HTR-8/SVneo (cell line): ENCODE results near the gene C2CD4C.
"Not testable (repeated sequence)": the region's sequence is repeated elsewhere in the genome, so short reads cannot be mapped to it uniquely, and the experiment has no call there.

ENCODE experiments used
- DNase-seq: peaks from one replicate; pipeline ENCODE4 v3.0.0; 2011; ENCODE audit warnings: low spot score, mixed read lengths; ENCODE audit not compliant: insufficient read length
- FAIRE-seq: peaks from 2 replicates; lab custom pipeline; 2011; peaks lifted over from hg19 to GRCh38; lab: Jason Lieb, UNC

Gene C2CD4C

DNA sequence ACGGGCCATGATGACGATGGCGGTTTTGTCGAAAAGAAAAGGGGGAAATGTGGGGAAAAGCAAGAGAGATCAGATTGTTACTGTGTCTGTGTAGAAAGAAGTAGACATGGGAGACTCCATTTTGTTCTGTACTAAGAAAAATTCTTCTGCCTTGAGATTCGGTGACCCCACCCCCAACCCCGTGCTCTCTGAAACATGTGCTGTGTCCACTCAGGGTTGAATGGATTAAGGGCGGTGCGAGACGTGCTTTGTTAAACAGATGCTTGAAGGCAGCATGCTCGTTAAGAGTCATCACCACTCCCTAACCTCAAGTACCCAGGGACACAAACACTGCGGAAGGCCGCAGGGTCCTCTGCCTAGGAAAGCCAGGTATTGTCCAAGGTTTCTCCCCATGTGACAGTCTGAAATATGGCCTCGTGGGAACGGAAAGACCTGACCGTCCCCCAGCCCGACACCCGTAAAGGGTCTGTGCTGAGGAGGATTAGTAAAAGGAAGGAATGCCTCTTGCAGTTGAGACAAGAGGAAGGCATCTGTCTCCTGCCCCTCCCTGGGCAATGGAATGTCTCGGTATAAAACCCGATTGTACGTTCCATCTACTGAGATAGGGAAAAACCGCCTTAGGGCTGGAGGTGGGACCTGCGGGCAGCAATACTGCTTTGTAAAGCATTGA, 22.2 kb downstream of the C2CD4C start:
- not testable (repeated sequence) for FAIRE-seq, DNase-seq

DNA sequence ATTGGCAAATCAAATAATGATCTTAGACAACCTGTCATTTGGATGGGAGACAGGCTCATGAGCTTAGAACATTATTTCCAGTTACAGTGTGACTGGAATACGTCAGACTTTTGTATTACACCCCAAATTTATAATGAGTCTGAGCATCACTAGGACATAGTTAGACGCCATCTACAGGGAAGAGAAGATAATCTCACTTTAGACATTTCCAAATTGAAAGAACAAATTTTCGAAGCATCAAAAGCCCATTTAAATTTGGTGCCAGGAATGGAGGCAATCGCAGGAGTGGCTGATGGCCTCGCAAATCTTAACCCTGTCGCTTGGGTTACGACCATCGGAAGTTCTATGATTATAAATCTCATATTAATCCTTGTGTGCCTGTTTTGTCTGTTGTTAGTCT, 22.8 kb downstream of the C2CD4C start:
- FAIRE-seq, DNase-seq: not testable (repeated sequence)

DNA sequence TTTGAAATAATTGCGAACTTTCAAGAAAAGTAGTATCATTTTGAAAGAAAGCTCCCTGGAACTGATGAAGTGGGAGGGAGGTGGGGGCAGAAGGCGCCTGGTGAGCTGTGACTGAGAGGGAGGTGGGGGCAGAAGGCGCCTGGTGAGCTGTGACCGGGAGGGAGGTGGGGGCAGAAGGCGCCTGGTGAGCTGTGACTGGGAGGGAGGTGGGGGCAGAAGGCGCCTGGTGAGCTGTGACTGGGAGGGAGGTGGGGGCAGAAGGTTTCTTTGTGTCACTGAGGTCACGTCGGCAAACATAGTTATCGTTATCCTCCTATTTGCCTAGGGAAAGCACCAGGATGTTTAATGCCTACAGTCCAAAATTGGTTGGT, 24.2 kb downstream of the C2CD4C start:
- no peak for FAIRE-seq

DNA sequence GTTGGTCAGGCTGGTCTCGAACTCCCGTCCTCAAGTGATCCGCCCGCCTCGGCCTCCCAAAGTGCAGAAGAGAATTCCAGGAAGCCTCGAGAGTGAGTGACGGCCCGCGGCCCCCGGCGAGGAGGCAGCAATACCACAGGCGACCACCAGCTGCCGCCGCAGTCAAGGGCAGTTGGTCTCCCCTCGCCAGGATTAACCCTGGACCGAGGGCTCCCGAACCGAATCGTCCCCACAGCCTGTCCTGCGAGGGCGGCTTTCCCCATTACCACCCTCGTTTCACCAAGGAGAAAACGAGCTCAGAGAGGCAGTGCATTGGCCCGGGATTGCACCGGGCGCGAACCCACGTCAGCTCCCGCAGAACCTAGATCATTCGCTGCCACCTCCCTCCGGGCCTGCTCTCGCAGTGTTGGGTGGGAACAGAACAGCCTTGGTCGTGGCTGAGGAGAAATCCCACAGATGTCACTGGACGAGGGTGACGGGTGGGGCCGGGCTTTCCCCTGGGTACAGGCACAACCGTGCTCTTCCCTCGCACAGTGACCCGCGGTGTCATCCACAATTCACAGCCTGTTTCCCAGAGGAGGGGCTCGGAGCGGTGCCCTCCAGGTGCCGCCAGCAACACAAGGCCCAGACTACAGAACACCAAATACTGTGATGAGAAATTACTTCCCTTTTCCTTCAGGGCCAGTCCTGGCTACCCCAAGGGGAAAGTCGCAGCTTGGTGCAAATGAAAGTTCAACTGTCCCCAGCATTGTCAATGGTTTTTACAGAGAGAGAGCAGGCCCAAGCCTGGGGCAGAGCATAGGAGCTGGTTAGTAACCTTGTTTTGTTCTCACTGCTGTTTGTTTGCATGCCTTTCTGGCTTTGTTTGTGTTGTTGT, 24.8 kb downstream of the C2CD4C start:
- FAIRE-seq: no peak

More for the DNA sequence above, 24.2 kb downstream of the C2CD4C start:
- DNase-seq: no peak

DNA sequence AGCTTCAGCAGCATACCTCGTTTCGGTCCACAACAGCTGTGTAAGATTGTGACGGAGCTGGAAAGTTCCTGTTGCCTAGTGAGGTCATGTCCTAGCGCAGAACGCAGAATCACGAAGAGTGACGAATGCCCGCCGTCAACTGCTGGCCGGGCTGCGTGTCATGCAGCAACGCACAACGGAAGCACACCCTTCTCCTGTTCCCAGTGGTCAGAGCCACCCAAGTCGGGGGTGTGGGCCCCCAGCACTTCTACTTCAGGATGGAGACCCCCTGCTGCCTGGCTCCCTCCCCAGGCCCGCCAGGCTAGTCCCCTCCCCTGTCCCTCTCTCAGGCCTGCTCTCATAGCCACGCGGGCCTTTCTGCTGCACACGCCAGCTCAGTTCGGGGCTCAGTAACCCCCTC, 25.9 kb downstream of the C2CD4C start:
- no peak for DNase-seq

More for the DNA sequence above, 24.8 kb downstream of the C2CD4C start:
- no peak for DNase-seq

DNA sequence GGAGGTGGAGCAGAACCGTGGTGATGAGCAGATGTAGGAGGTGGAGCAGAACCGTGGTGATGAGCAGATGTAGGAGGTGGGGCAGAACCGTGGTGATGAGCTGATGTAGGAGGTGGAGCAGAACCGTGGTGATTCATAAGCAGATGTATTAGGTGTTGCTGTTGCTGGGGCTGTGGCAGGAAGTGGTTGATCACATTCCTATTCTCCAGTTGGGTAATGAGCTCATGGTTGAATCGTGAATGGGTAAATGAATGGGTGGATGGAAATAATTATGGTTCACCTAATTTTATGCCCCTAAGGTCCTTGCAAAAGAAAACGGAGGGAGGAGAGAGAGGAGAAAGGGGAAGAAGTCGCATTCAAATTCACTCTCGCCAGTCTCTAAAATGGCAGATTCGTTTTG, 26.4 kb downstream of the C2CD4C start:
- not testable (repeated sequence) for FAIRE-seq, DNase-seq

More for the DNA sequence above, 25.9 kb downstream of the C2CD4C start:
- no peak for FAIRE-seq

DNA sequence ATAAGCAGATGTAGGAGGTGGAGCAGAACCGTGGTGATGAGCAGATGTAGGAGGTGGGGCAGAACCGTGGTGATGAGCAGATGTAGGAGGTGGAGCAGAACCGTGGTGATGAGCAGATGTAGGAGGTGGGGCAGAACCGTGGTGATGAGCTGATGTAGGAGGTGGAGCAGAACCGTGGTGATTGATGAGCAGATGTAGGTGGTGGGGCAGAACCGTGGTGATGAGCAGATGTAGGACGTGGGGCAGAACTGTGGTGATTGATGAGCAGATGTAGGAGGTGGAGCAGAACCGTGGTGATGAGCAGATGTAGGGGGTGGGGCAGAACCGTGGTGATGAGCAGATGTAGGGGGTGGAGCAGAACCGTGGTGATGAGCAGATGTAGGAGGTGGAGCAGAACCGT, 27.0 kb downstream of the C2CD4C start:
- FAIRE-seq, DNase-seq: not testable (repeated sequence)

DNA sequence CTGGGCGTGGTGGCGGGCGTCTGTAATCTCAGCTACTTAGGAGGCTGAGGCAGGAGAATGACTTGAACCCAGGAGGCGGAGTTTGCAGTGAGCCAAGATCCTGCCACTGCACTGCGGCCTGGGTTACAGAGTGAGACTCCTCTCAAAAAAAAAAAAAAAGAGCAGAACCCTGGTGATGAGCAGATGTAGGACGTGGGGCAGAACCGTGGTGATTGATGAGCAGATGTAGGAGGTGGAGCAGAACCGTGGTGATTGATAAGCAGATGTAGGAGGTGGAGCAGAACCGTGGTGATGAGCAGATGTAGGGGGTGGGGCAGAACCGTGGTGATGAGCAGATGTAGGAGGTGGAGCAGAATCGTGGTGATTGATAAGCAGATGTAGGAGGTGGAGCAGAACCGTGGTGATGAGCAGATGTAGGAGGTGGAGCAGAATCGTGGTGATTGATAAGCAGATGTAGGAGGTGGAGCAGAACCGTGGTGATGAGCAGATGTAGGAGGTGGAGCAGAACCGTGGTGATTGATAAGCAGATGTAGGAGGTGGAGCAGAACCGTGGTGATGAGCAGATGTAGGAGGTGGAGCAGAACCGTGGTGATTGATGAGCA, 28.2 kb downstream of the C2CD4C start:
- not testable (repeated sequence) for FAIRE-seq, DNase-seq

DNA sequence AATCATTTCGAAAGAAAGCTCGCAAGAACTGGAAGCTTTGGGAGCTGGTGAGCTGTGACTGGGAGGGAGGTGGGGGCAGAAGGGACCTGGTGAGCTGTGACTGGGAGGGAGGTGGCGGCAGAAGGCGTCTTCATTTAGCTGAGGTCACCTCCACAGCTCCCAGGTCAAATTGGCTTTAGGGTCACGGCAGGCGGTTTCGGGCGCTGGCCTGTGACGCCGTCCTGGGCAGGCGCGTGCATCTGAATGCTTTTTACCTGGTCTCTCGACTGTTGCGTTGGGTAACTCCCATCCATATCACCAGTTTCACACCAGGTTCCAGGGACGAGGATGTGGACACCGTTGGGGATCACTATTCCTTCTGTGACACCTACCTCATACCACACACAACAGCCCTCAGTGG, 29.2 kb downstream of the C2CD4C start:
- DNase-seq: no peak
- no peak for FAIRE-seq

DNA sequence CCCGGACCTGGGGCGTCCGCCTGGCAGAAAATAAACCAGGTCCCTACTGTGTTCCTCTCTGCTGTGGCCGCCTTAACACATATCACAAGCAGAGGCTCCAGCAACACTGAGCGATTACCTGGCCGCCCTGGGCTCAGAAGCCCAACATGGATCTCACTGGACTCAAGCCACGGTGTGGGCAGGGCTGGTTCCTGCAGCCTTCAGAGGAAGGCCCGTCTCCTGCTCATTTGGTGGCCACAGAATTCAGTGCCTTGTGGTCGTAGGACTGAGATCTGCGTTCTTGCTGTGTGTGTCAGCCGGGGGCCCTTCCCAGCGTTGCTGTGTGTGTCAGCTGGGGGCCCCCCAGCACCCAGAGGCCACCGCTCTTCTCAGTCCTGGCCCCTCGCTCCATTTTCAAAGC, 30.2 kb downstream of the C2CD4C start:
- FAIRE-seq: no peak

DNA sequence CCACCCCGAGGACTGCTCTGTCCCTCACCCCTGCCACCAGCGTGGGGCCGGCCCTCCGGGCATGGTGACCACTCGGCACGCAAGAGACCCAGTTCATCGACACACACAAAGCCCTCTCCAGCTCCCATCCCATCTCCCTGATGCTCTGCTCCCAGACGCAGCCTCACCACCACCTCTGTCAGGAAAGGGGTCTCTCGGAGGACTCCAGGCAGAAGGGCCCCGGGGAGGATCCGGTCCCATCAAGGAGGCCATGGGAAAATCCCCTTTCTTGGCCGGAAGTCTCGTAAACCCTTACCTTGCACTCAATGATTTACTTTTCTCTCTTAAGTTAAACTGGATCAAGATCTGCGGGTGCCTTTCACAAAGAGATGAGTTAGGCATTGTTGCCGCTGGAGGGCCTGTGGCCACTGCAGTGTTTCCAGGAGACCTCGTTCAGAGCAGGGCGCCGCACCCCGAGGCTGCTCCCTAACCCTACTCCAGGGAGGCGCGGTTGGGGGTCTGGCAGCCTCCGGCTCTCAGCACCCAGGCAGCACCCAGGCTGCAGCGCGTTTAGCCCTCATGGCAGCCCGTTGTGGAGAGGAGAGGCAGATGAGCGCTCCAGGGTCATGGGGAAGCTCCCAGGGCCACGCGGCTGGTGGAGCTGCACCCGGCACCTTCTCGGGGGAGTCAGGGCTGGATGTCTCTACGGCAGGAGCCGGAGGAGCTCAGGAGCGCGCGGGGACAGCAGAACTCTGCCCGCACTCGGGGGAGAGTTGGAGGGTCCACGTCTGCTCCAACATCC, 31.0 kb downstream of the C2CD4C start:
- FAIRE-seq: no peak
- no peak for DNase-seq

More for the DNA sequence above, 30.2 kb downstream of the C2CD4C start:
- DNase-seq: no peak

DNA sequence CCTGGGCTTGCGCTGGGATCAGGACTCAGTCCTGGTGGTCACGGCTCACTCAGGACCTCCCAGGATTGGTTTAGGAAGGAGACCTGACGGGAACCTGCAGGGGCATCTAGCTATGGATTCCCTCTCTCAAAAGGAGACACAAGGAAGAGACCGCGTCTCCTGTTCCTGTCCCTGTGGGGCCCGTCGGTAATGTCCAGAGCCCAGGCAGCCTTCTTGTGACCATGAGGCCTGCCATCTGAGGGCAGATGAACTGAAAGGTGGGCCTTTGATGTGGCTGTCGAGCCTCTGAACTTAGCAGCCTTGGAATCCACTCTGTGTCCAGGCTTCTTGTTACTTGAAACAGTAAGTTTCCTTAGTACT, 32.9 kb downstream of the C2CD4C start:
- no peak for DNase-seq
- FAIRE-seq: no peak

DNA sequence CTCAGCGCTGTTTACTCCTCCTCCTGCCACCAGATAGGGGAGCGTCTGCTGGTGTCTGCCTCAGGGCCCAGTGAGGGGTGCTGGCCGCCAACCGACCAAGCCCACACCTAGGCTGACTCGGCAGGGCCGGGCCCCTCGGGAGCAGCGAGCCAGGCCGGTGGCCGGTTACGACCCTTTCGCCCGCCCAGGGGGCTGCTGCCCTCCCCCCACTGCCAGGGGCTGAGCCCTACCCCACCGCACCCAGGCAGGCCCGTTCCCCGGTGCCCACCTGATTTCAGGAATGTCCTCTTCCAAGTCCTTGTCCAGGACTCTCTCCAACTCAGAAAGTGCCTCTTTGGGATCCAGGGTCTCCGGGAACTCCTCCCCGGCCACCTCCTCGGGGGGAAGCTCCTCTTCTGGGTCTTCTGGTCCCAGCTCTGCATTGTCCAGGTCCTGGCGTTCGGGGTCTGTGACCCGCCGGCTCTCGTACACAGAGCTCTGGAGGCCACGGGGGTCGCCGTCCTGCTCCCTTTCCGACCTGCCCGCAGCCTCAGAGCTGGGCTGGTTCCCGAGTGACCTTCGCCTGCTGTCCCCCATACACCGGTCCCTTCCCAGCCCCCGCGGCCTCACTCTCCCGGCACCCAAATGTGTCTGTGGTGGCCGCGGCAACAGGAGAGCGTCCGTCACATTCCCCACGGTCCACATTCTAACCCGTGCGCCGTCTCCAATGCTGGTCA, 33.4 kb downstream of the C2CD4C start:
- FAIRE-seq: no peak

DNA sequence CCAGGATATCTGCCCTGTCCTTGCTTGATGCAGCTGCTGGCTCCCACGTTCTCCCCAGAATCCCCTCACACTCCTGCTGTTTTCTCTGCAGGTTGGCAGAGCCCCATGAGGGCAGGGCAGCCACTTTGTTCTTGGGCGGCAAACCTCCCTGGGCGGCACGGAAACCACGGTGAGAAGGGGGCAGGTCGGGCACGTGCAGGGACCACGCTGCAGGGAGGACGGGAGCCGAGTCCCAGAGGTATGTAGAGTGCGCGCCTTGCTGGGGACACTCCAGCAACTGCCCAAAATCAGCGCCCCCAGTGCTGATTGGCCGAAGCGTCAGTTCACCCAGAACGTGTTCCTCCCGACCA, 34.1 kb downstream of the C2CD4C start:
- FAIRE-seq: no peak

More for the DNA sequence above, 33.4 kb downstream of the C2CD4C start:
- DNase-seq: no peak

DNA sequence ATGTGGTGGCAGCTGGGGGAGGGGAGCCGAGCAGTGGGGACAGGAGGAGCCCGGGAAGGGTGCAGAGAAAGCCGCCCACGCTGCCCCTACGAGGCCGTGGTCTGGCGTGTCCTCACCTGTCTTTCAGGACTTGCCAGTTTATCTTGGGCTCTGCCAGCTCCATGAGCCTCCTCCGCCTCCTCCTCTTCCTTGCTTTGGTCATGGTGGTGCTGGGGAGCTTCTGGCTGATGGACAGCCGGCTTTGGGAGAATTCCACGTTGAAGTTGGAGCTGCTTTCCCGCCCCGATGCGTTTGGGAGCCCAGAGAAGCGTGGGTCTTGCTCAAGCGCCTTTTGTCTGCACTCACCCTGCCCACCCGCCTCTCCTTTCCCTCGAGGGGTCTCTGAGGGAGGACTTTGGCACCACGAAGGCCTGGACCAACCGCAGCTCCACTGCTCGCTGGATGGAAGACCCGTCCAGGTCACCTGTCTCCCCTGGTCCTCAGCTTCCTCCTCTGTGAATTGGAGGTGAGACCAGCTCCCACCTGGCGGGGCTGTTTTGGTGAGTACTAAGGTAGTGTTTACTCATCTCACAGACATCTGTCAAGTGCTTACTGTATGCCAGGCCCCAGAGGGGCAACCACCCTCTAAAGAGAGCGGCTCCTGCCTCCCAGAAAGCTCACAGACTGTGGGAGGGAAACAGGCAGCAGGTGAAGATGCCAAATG, 34.6 kb downstream of the C2CD4C start:
- no peak for DNase-seq
- no peak for FAIRE-seq

More for the DNA sequence above, 34.1 kb downstream of the C2CD4C start:
- DNase-seq: no peak

DNA sequence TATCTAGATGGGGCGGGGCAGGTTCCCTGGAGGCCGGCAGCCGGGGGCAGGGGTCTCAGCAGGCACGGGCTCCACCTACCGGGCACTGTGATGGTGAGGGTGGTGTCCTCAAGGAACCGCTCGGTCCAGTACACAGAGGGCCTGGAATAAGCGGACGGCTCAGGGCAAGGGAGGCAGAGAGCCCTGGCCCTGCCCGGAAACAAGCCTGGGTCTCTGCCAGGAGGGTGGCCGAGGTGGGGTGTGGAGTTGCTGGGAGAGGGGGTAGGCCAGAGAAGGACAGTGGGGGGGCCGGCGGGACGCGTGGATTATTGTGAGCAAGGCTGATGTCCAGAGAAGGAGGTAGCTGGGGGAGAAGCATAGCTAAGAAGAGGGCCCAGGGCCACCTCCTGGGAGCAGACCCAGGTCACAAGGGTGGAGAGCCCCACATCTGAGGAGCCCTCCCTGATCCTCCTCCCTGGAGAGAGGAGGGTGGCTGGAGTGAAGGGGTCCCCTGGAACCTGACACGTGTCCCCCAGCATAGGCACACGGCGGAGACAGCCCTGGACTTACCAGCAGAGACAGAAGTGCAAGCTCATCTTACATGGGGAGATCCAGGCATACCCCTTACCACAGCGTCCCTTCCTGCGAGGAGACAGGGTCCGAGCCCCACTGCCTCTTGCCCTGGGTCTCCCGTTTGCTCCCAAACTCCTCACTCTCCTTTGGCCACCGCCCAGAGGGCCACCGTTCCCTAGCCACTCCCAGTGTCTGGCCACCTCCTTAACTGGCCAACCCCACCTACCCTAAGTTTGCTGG, 35.4 kb downstream of the C2CD4C start:
- DNase-seq (no peak), FAIRE-seq (no peak)

DNA sequence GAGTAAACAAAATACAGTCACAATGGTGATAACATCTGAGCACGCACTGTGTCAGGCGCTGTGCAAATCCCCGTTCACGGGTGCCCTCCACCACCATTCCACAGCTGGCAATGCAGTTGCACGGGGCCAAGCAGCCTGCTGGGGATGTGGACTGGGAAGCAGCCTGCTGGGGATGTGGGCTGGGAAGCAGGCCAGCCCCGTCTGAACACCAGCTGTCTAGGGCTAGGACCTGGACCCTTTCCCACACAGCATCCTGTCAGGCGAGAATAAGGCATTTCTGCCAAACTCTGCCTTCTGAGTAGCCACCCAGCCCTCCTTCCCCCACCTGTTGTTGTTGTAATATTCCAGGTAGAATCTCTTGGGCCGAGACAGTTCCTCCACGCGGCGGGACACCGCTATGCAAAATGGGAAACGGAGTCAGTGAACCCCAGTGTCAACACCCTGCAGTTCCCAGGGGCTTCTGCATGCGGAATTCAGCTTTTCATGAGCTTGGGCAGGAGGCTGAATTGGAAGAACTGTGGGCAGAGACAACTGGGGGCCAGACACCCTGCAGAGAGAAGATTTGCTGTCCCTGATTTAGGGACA, 36.5 kb downstream of the C2CD4C start:
- FAIRE-seq (no peak), DNase-seq (no peak)
